Liver (tissue), 9 donors: ENCODE results near the gene BRD3. TPM values are rescaled to one million over a fixed set of nuclear protein-coding genes. Genes with fewer than 3 reads are reported as not detected.

Experiments used
- DNase-seq: peaks from one replicate; pipeline ENCODE4 v3.0.0-alpha.2; 2017; ENCODE audit warnings: low spot score
- H3K27ac ChIP-seq, 2 donors: one replicate each; pipeline ENCODE4 v1.7.0; 2013; ENCODE audit warnings: inconsistent platforms in 2 of 2, low read length in 2 of 2, control low read depth in 1 of 2, low read depth in 1 of 2, mild to moderate bottlenecking in 1 of 2
- H3K27me3 ChIP-seq, 4 donors: one replicate each; pipeline versions ENCODE4 v1.6.1 to v1.7.0; 2013; ENCODE audit warnings: low read length in 3 of 4, inconsistent platforms in 1 of 4, mild to moderate bottlenecking in 1 of 4, moderate library complexity in 1 of 4; ENCODE audit not compliant: control insufficient read depth in 4 of 4, insufficient read depth in 4 of 4
- H3K36me3 ChIP-seq, 4 donors: one replicate each; pipeline versions ENCODE4 v1.6.1 to v1.7.0; 2013; ENCODE audit warnings: low read length in 3 of 4, mild to moderate bottlenecking in 3 of 4, low read depth in 1 of 4, moderate library complexity in 1 of 4; ENCODE audit not compliant: control insufficient read depth in 4 of 4, insufficient read depth in 3 of 4
- H3K4me1 ChIP-seq, 4 donors: one replicate each; pipeline versions ENCODE4 v1.6.1 to v1.7.0; 2013; ENCODE audit warnings: low read length in 3 of 4, mild to moderate bottlenecking in 3 of 4, moderate library complexity in 1 of 4; ENCODE audit not compliant: control insufficient read depth in 4 of 4, insufficient read depth in 4 of 4
- H3K4me3 ChIP-seq, 3 donors: one replicate each; pipeline versions ENCODE4 v1.6.1 to v1.7.0; 2013; ENCODE audit warnings: low read length in 3 of 3, control low read depth in 1 of 3, low read depth in 1 of 3, mild to moderate bottlenecking in 1 of 3
- H3K9ac ChIP-seq, 2 donors: one replicate each; pipeline ENCODE4 v1.7.0; 2013; ENCODE audit warnings: low read length in 2 of 2, mild to moderate bottlenecking in 2 of 2, moderate library complexity in 2 of 2, control low read depth in 1 of 2, low read depth in 1 of 2
- H3K9me3 ChIP-seq, 4 donors: one replicate each; pipeline versions ENCODE4 v1.6.1 to v1.7.0; 2013; ENCODE audit warnings: low read length in 3 of 4; ENCODE audit not compliant: control insufficient read depth in 4 of 4
- EGR1 ChIP-seq, 2 donors: IDR thresholded peaks; 2 replicates each; pipeline ENCODE4 v1.6.1; 2016 to 2018; ENCODE audit warnings: antibody characterized with exemption in 2 of 2, low read depth in 2 of 2
- FOXA1 ChIP-seq: IDR thresholded peaks from 2 replicates; pipeline ENCODE4 v1.6.1; 2016; ENCODE audit warnings: antibody characterized with exemption
- FOXA2 ChIP-seq: IDR thresholded peaks from 2 replicates; pipeline ENCODE4 v1.6.1; 2016; ENCODE audit warnings: antibody characterized with exemption
- GABPA ChIP-seq, 2 donors: IDR thresholded peaks in 1 of 2; conservative IDR thresholded peaks in 1 of 2; 2 replicates each; pipeline ENCODE4 v1.6.1; 2016; ENCODE audit warnings: antibody characterized with exemption in 2 of 2, mild to moderate bottlenecking in 1 of 2, moderate library complexity in 1 of 2
- HNF4A ChIP-seq, 2 donors: conservative IDR thresholded peaks; 2 replicates each; pipeline ENCODE4 v1.6.1; 2016; ENCODE audit warnings: antibody characterized with exemption in 2 of 2, mild to moderate bottlenecking in 2 of 2
- HNF4G ChIP-seq: IDR thresholded peaks from 2 replicates; pipeline ENCODE4 v1.6.1; 2016; ENCODE audit warnings: antibody characterized with exemption
- JUND ChIP-seq, 2 donors: IDR thresholded peaks; 2 replicates each; pipeline ENCODE4 v1.6.1; 2016; ENCODE audit warnings: antibody characterized with exemption in 2 of 2
- NR2F2 ChIP-seq: IDR thresholded peaks from 2 replicates; pipeline ENCODE4 v1.6.1; 2016; ENCODE audit warnings: antibody characterized with exemption
- RAD21 ChIP-seq, 2 donors: IDR thresholded peaks; 2 replicates each; pipeline ENCODE4 v1.6.1; 2016; ENCODE audit warnings: antibody characterized with exemption in 2 of 2, mild to moderate bottlenecking in 2 of 2
- RXRA ChIP-seq, 2 donors: IDR thresholded peaks; 2 replicates each; pipeline ENCODE4 v1.6.1; 2017 to 2018; ENCODE audit warnings: antibody characterized with exemption in 2 of 2, mild to moderate bottlenecking in 1 of 2
- SP1 ChIP-seq: IDR thresholded peaks from 2 replicates; pipeline ENCODE4 v1.6.1; 2018; ENCODE audit warnings: antibody characterized with exemption, mild to moderate bottlenecking
- TAF1 ChIP-seq: conservative IDR thresholded peaks from 2 replicates; pipeline ENCODE4 v1.6.1; 2016; ENCODE audit warnings: antibody characterized with exemption, mild to moderate bottlenecking
- YY1 ChIP-seq: IDR thresholded peaks from 2 replicates; pipeline ENCODE4 v1.6.1; 2016; ENCODE audit warnings: antibody characterized with exemption, mild to moderate bottlenecking
- WGBS: extraction: QIAGEN DNeasy Blood & Tissue Kit; methylation state at CpG from one replicate; pipeline ENCODE4 v1.1.7; 2013; 5-methylcytosine and 5-hydroxymethylcytosine counted together
- polyA plus RNA-seq, 2 donors: library from polyadenylated mRNA; stranded (reverse) in 1 of 2; unstranded in 1 of 2; fragments of 200-250 nt in 1 of 2; fragments of >200 nt in 1 of 2; fragmentation: Nextera tagmentation in 1 of 2; extraction: Ambion mirVana in 1 of 2; gene quantifications; one replicate each; pipeline versions ENCODE4 v1.2.1 to v1.2.3, GENCODE V29; 2013 to 2015
- total RNA-seq, 2 donors: library from RNA; depleted of rRNA; stranded (reverse); fragments of >200 nt; gene quantifications; one replicate each; pipeline ENCODE4 v1.2.3, GENCODE V29; 2014
- TF ChIP-seq, protein P1 (sequence below): IDR thresholded peaks from 2 replicates; pipeline ENCODE4 v1.6.1; 2016; ENCODE audit warnings: antibody characterized with exemption
- TF ChIP-seq, protein P2 (sequence below): IDR thresholded peaks from 2 replicates; pipeline ENCODE4 v1.6.1; 2016; ENCODE audit warnings: antibody characterized with exemption, mild to moderate bottlenecking
- TF ChIP-seq, protein P3 (sequence below): fragments of 150-350 bp; IDR thresholded peaks from 2 replicates; pipeline ENCODE4 v1.5.1; 2017; ENCODE audit warnings: improper control_type of control experiment, low read depth, low read length; ENCODE audit not compliant: missing input control
- TF ChIP-seq, protein P4 (sequence below): IDR thresholded peaks from 2 replicates; pipeline ENCODE4 v1.6.1; 2016; ENCODE audit warnings: antibody characterized with exemption
- TF ChIP-seq, protein P5 (sequence below): IDR thresholded peaks from 2 replicates; pipeline ENCODE4 v1.6.1; 2016; ENCODE audit warnings: antibody characterized with exemption
- donor health status: healthy.
- donor health status: healthy.
- donor health status: healthy.
- donor health status: healthy.
- donor health status: healthy.

Gene BRD3
- total and polyA plus RNA-seq, 4 donors = 7.2 to 17.7 (median 12.7) TPM

DNA sequence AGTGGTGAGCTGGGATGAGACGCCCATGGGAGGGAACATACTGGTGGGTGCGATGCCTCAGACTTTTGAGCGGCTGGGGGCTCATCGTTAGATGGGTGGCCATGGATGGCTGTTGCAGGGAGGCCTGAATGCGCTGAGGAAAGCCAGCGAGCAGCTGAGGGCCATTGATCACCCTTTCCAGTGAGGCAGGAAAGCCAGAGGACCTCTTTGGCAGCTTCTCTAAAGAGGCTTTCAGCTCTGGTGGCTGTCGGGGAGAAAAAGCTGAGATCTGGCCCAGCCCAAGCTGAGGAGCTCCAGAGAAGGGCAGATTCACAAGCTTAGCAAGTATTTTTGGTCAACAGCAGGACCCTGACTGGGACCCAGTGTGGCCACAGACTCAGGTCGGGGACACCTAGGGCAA lies 62.4 kb downstream of the BRD3 start:
- Histone ChIP-seq H3K4me3 (no peak overlapping the region), H3K27me3 (no peaks in the 10 kb centered on the region), H3K9me3 (no peaks in the 10 kb centered on the region), H3K4me1 (peaks cover 0 to 3% (median under 1%) of the 10 kb centered on the region in 4 donors), H3K27ac (no peak overlapping the region), H3K9ac (no peak overlapping the region), H3K36me3 (no peaks in the 10 kb centered on the region)
- WGBS = 90% methylated on average over 8 of the region's 8 CpGs
- TF ChIP-seq, protein P1, sequence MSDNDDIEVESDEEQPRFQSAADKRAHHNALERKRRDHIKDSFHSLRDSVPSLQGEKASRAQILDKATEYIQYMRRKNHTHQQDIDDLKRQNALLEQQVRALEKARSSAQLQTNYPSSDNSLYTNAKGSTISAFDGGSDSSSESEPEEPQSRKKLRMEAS = no peak
- TF ChIP-seq, protein P2, sequence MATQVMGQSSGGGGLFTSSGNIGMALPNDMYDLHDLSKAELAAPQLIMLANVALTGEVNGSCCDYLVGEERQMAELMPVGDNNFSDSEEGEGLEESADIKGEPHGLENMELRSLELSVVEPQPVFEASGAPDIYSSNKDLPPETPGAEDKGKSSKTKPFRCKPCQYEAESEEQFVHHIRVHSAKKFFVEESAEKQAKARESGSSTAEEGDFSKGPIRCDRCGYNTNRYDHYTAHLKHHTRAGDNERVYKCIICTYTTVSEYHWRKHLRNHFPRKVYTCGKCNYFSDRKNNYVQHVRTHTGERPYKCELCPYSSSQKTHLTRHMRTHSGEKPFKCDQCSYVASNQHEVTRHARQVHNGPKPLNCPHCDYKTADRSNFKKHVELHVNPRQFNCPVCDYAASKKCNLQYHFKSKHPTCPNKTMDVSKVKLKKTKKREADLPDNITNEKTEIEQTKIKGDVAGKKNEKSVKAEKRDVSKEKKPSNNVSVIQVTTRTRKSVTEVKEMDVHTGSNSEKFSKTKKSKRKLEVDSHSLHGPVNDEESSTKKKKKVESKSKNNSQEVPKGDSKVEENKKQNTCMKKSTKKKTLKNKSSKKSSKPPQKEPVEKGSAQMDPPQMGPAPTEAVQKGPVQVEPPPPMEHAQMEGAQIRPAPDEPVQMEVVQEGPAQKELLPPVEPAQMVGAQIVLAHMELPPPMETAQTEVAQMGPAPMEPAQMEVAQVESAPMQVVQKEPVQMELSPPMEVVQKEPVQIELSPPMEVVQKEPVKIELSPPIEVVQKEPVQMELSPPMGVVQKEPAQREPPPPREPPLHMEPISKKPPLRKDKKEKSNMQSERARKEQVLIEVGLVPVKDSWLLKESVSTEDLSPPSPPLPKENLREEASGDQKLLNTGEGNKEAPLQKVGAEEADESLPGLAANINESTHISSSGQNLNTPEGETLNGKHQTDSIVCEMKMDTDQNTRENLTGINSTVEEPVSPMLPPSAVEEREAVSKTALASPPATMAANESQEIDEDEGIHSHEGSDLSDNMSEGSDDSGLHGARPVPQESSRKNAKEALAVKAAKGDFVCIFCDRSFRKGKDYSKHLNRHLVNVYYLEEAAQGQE = no peak
- TF ChIP-seq EGR1 (IDR thresholded peaks at IDR 0.05; ENCODE audit: low read depth in 2 of 2) (no peak), NR2F2 (no peak), GABPA (IDR thresholded peaks at IDR 0.05 in 1 of 2, conservative IDR thresholded peaks at IDR 0.05 in 1 of 2) (no peak), HNF4G (no peak), FOXA1 (no peak), SP1 (no peak), RAD21 (IDR thresholded peaks at IDR 0.05) (no peak), YY1 (no peak), HNF4A (conservative IDR thresholded peaks at IDR 0.05) (no peak), TAF1 (no peak), RXRA (IDR thresholded peaks at IDR 0.05) (no peak), FOXA2 (no peak)
- TF ChIP-seq, protein P3, sequence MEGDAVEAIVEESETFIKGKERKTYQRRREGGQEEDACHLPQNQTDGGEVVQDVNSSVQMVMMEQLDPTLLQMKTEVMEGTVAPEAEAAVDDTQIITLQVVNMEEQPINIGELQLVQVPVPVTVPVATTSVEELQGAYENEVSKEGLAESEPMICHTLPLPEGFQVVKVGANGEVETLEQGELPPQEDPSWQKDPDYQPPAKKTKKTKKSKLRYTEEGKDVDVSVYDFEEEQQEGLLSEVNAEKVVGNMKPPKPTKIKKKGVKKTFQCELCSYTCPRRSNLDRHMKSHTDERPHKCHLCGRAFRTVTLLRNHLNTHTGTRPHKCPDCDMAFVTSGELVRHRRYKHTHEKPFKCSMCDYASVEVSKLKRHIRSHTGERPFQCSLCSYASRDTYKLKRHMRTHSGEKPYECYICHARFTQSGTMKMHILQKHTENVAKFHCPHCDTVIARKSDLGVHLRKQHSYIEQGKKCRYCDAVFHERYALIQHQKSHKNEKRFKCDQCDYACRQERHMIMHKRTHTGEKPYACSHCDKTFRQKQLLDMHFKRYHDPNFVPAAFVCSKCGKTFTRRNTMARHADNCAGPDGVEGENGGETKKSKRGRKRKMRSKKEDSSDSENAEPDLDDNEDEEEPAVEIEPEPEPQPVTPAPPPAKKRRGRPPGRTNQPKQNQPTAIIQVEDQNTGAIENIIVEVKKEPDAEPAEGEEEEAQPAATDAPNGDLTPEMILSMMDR = no peak
- TF ChIP-seq, protein P4, sequence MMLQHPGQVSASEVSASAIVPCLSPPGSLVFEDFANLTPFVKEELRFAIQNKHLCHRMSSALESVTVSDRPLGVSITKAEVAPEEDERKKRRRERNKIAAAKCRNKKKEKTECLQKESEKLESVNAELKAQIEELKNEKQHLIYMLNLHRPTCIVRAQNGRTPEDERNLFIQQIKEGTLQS = no peak
- TF ChIP-seq, protein P5, sequence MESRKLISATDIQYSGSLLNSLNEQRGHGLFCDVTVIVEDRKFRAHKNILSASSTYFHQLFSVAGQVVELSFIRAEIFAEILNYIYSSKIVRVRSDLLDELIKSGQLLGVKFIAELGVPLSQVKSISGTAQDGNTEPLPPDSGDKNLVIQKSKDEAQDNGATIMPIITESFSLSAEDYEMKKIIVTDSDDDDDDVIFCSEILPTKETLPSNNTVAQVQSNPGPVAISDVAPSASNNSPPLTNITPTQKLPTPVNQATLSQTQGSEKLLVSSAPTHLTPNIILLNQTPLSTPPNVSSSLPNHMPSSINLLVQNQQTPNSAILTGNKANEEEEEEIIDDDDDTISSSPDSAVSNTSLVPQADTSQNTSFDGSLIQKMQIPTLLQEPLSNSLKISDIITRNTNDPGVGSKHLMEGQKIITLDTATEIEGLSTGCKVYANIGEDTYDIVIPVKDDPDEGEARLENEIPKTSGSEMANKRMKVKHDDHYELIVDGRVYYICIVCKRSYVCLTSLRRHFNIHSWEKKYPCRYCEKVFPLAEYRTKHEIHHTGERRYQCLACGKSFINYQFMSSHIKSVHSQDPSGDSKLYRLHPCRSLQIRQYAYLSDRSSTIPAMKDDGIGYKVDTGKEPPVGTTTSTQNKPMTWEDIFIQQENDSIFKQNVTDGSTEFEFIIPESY = no peak
- no peak for DNase-seq

DNA sequence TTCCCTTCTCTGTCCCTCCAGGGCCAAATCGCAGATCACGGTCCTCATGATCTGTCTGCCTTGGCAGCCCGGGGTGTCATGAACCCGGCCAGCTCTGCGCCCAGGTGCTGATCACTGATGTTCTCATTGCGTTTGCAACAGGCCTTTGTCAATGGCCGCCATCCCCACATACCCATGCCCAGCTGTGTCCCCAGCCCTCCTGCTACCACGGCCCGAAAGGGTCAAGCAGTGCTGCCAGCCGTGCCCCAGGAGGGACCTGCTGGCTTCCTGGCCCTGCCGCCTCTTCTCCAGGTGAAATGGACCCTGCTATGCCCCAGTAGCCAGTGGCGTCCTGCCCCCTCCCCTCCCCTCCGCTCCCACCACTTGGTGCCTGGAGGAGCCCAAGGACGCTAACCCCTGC lies 62.9 kb downstream of the BRD3 start:
- 87% methylated on average over 14 of the region's 14 CpGs for WGBS
- TF ChIP-seq JUND (IDR thresholded peaks at IDR 0.05) (no peak), SP1 (no peak), GABPA (IDR thresholded peaks at IDR 0.05 in 1 of 2, conservative IDR thresholded peaks at IDR 0.05 in 1 of 2) (no peak), RAD21 (IDR thresholded peaks at IDR 0.05) (no peak), HNF4G (no peak), NR2F2 (no peak), HNF4A (conservative IDR thresholded peaks at IDR 0.05) (no peak), EGR1 (IDR thresholded peaks at IDR 0.05; ENCODE audit: low read depth in 2 of 2) (no peak), YY1 (no peak), TAF1 (no peak), FOXA2 (no peak), FOXA1 (no peak)
- TF ChIP-seq, protein P4 = no peak
- TF ChIP-seq, protein P3 = no peak
- TF ChIP-seq, protein P1 = no peak
- TF ChIP-seq, protein P5 = no peak

More for the DNA sequence above, 62.9 kb downstream of the BRD3 start:
- H3K4me3 ChIP-seq = no peak overlapping the region
- no peaks in the 10 kb centered on the region for H3K9me3 ChIP-seq
- H3K27me3 ChIP-seq = no peaks in the 10 kb centered on the region
- no peak overlapping the region for H3K27ac ChIP-seq
- no peaks in the 10 kb centered on the region for H3K4me1 ChIP-seq
- no peak for DNase-seq
- H3K9ac ChIP-seq = no peak overlapping the region
- no peaks in the 10 kb centered on the region for H3K36me3 ChIP-seq
